ENCODE results near the gene HMX2.

HMX2 gene

GRCh38 chr10:123147635-123148413 is at the start of gene HMX2:
TSS of gene HMX2 (plus strand) at chr10:123148136. CDS start at chr10:123148379, 243 bp downstream.
- no peak for DNase-seq

- DNase-seq: no peak
Observed at GRCh38 chr10:123100030-123100762, 47.7 kb upstream of the HMX2 start.

GRCh38 chr10:123101872-123102271 is 46.1 kb upstream of the HMX2 start:
- DNase-seq: no peak

GRCh38 chr10:123102673-123103072 is 45.3 kb upstream of the HMX2 start:
- no peak for DNase-seq

- no peak for DNase-seq
Observed at GRCh38 chr10:123103944-123104343, 44.0 kb upstream of the HMX2 start.

- no peak for DNase-seq
Observed at GRCh38 chr10:123109466-123109865, 38.5 kb upstream of the HMX2 start.

- no peak for DNase-seq
Observed at GRCh38 chr10:123117644-123118417, 30.1 kb upstream of the HMX2 start.

GRCh38 chr10:123119081-123119480 is 28.9 kb upstream of the HMX2 start:
- DNase-seq: no peak

- no peak for DNase-seq
Observed at GRCh38 chr10:123126246-123126645, 21.7 kb upstream of the HMX2 start.

GRCh38 chr10:123129618-123130271 is 18.2 kb upstream of the HMX2 start:
- DNase-seq: no peak

- DNase-seq: peak; percentile 90 to 94
Observed at GRCh38 chr10:123132576-123133477, 15.1 kb upstream of the HMX2 start.

GRCh38 chr10:123133541-123134342 is 14.2 kb upstream of the HMX2 start:
- DNase-seq: no peak

- DNase-seq: no peak
Observed at GRCh38 chr10:123134343-123134914, 13.5 kb upstream of the HMX2 start.

GRCh38 chr10:123134915-123135414 is 13.0 kb upstream of the HMX2 start:
- no peak for DNase-seq

GRCh38 chr10:123135415-123136141 is 12.4 kb upstream of the HMX2 start, which contains the start of gene HMX3:
TSS of gene HMX3 (plus strand) at chr10:123135970. CDS start at chr10:123136051, 81 bp downstream.
- peak; percentile 27 to 39 for DNase-seq

GRCh38 chr10:123136221-123136805 is 11.6 kb upstream of the HMX2 start:
- no peak for DNase-seq

GRCh38 chr10:123136806-123137642 is 10.9 kb upstream of the HMX2 start:
- no peak for DNase-seq

- DNase-seq: no peak
Observed at GRCh38 chr10:123139165-123139520, 8.8 kb upstream of the HMX2 start.

All from Kasumi-1 (cell line).